Lower lobe of right lung (tissue), 2 donors: ENCODE results near the gene HOXA4. TPM values are rescaled to one million over a fixed set of nuclear protein-coding genes. Genes with fewer than 3 reads are reported as not detected.

Experiments used
- ATAC-seq, 2 donors: fragments of 200-7000 bp; cut with Tn5 transposase; one replicate each; pipeline ENCODE4 v1.9.1; 2020 to 2022; ENCODE audit warnings: mild to moderate bottlenecking in 2 of 2, moderate library complexity in 2 of 2
- DNase-seq: peaks from one replicate; pipeline ENCODE4 v3.0.0-alpha.2; 2020
- H3K27ac ChIP-seq: fragments of 200-600 bp; one replicate; pipeline ENCODE4 v1.8.0; 2022
- H3K27me3 ChIP-seq: fragments of 200-600 bp; one replicate; pipeline ENCODE4 v1.8.0; 2022; ENCODE audit warnings: low read depth
- H3K36me3 ChIP-seq: fragments of 200-600 bp; one replicate; pipeline ENCODE4 v1.8.0; 2022; ENCODE audit warnings: mild to moderate bottlenecking
- H3K4me1 ChIP-seq: fragments of 200-600 bp; one replicate; pipeline ENCODE4 v1.8.0; 2022
- H3K4me3 ChIP-seq: fragments of 200-600 bp; one replicate; pipeline ENCODE4 v1.8.0; 2022; ENCODE audit warnings: mild to moderate bottlenecking
- H3K9me3 ChIP-seq: fragments of 200-600 bp; one replicate; pipeline ENCODE4 v1.8.0; 2022
- intact Hi-C: fragments of 100-400 bp; cut with DNase I; formaldehyde crosslinking; loops from one replicate; pipeline ENCODE4 v1.11.0; 2022
- total RNA-seq: library from RNA; stranded (reverse); fragmentation: NEBNext Ultra II Directional; extraction: Animal tissue kit (Norgen Biotek cat#: 25700); gene quantifications from one replicate; pipeline ENCODE4 v1.2.1, GENCODE V29; 2021
- TF ChIP-seq, protein P1 (sequence below): fragments of 200-600 bp; IDR thresholded peaks from one replicate; pipeline ENCODE4 v1.8.0; 2022; ENCODE audit warnings: antibody characterized with exemption, mild to moderate bottlenecking
- donor health status: DM: no; HTN: yes; CAD: no; lungs with severe emphysema.

HOXA4 gene
- total RNA-seq, 1 donor from 2014 or later: 8.5 TPM

DNA sequence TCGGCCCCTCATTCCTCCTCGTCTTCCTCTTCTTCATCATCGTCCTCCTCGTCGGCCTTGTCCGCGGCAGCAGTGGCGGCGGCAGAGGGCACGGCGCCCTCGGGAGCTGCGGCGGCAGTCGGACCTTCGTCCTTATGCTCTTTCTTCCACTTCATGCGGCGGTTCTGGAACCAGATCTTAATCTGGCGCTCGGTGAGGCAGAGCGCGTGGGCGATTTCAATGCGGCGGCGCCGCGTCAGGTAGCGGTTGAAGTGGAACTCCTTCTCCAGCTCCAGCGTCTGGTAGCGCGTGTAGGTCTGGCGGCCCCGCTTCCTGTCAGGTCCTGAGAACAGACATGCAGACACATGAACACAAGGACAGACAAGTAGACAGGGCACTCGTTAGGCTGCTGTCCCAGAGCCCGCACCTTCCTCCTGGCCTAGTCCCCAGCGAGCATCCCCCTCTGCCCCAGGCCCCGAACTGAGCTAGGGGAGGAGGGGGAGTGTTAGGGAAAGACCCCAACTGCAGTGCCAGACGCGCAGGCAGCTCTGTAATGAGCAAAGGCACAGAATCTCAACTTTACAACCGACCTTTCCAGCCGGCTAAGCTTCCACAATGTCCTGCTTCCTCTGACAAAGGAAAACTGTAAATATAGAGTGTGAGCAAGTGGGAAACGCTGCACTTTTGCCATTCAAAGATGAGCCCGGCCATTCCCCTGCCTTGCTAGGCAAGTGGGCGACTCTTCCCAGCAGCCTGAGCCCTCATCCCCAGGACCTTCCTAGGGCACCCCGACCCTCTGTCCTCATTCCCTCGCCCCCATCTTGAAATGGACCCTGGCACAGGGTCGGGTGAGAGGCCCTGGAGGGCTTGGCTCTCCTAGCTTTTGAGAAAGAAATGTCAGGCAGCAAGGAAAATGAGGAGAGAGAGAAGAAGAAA is 24.6 kb upstream of the HOXA4 start:
- Histone ChIP-seq H3K36me3 (no peaks in the 10 kb centered on the region), H3K9me3 (no peaks in the 10 kb centered on the region), H3K4me1 (peaks cover 58% of the 10 kb centered on the region), H3K4me3 (peak overlapping the region; percentile 60), H3K27me3 (peaks cover 94% of the 10 kb centered on the region), H3K27ac (peak overlapping the region; percentile 81)
- TF ChIP-seq, protein P1, sequence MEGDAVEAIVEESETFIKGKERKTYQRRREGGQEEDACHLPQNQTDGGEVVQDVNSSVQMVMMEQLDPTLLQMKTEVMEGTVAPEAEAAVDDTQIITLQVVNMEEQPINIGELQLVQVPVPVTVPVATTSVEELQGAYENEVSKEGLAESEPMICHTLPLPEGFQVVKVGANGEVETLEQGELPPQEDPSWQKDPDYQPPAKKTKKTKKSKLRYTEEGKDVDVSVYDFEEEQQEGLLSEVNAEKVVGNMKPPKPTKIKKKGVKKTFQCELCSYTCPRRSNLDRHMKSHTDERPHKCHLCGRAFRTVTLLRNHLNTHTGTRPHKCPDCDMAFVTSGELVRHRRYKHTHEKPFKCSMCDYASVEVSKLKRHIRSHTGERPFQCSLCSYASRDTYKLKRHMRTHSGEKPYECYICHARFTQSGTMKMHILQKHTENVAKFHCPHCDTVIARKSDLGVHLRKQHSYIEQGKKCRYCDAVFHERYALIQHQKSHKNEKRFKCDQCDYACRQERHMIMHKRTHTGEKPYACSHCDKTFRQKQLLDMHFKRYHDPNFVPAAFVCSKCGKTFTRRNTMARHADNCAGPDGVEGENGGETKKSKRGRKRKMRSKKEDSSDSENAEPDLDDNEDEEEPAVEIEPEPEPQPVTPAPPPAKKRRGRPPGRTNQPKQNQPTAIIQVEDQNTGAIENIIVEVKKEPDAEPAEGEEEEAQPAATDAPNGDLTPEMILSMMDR: no peak
- DNase-seq (no peak), ATAC-seq (no peak)
- intact Hi-C loops: loop anchor here (10.0 kb wide), 1 partner anchor 780 kb away; no protein-coding TSS in a partner anchor

DNA sequence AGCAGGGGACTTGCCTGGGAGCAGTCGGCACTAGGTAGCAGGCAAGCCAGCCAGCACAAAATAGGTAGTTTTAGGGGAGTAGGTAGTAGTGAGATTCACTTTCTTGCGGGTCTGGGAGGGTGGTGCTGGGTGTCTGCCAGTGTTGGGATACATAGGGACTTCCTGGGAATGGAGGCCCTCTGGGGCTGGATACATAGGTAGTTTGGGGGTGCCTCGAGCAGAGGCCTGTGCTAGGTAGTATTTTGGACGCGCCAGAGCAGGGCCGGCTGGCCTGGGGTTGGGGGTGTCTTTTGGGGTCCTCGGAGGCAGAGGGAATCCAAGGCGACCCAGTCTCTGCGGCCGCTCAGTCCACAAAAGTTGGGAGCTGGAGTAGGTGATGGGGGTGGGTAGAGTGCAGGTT is 23.8 kb upstream of the HOXA4 start:
- H3K4me3 ChIP-seq: no peak overlapping the region
- no peak for DNase-seq
- intact Hi-C loops: loop anchor here (10.0 kb wide), 1 partner anchor 780 kb away; no protein-coding TSS in a partner anchor
- no peaks in the 10 kb centered on the region for H3K36me3 ChIP-seq
- H3K9me3 ChIP-seq: no peaks in the 10 kb centered on the region
- H3K4me1 ChIP-seq: peaks cover 57% of the 10 kb centered on the region
- no peak for ATAC-seq
- H3K27ac ChIP-seq: no peak overlapping the region
- peaks cover 94% of the 10 kb centered on the region for H3K27me3 ChIP-seq
- TF ChIP-seq, protein P1: no peak

DNA sequence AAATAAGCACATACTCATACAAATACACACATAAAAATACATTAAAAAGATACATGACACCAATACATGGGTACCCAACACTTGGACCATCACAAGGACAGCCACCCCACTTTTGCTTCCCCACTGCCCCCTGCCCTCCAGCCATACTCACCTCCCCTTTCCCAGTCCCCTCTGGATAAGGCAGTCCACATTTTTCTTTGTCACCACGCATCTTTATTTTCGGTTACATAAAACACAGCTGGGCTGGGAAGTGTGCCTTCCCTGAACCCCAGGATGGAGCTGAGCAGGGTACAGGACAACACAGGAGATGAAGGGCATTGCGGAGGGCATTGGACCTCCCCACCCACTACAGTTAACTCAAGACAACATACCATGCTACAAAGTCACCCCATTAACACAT is 23.0 kb upstream of the HOXA4 start:
- peaks cover 62% of the 10 kb centered on the region for H3K4me1 ChIP-seq
- H3K4me3 ChIP-seq: no peak overlapping the region
- no peaks in the 10 kb centered on the region for H3K9me3 ChIP-seq
- no peaks in the 10 kb centered on the region for H3K36me3 ChIP-seq
- TF ChIP-seq, protein P1: no peak
- intact Hi-C loops: loop anchor here (10.0 kb wide), 1 partner anchor 779 kb away; no protein-coding TSS in a partner anchor
- no peak overlapping the region for H3K27ac ChIP-seq
- DNase-seq (no peak), ATAC-seq (no peak)
- peaks cover 94% of the 10 kb centered on the region for H3K27me3 ChIP-seq

DNA sequence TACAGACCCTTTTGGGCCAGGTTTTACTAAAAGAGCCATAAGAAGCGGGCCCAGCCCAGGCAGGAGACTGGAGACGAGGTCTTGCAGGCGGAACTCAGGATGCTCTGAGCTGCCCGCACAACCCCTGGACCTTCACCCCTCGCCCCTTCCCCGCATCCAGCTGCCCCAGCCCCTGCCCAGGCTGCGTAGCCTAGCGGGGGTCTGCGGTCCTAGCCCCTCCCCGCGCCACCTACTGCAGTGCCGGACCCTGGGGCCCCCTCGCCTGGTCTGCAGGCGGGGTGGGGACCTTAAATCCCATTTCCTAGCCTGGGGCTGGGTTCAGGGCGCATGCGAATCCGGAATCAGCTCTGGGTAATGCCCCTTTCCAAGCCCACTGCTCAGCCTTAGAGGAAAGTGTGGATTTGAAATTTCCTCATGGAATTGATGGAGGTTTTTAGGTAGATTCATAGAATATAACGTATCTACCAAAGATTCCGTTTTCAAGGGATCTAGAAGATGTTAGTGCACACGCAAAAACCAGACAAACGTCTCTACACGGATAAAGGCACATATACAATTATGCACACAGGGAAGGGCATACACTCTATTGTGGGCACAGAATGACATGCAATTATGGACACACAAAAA is 22.4 kb upstream of the HOXA4 start:
- H3K4me1 ChIP-seq: peaks cover 66% of the 10 kb centered on the region

More for the DNA sequence above, 22.4 kb upstream of the HOXA4 start:
- H3K4me3 ChIP-seq: peak overlapping the region; percentile 60
- DNase-seq: peak; percentile 48
- TF ChIP-seq, protein P1: no peak
- no peaks in the 10 kb centered on the region for H3K36me3 ChIP-seq
- H3K9me3 ChIP-seq: no peaks in the 10 kb centered on the region
- intact Hi-C loops: loop anchor here (10.0 kb wide), 1 partner anchor 778 kb away; no protein-coding TSS in a partner anchor
- H3K27ac ChIP-seq: peak overlapping the region; percentile 89
- ATAC-seq: no peak
- H3K27me3 ChIP-seq: peaks cover 94% of the 10 kb centered on the region
